Peyer's patch (tissue), 4 donors: ENCODE measurements around the gene GSTP1.
"Not testable (repeated sequence)": the region's sequence is repeated elsewhere in the genome, so short reads cannot be mapped to it uniquely, and the experiment has no call there.

Experiments
- CTCF ChIP-seq, 6 experiments: fragments of 450-650 bp in 4 of 6; fragments of 200-600 bp in 2 of 6; sonication (generic) in 1 of 6; IDR thresholded peaks; one replicate each; pipeline ENCODE4 v1.5.1; 2017 to 2019; ENCODE audit warnings: antibody characterized with exemption in 6 of 6, mild to moderate bottlenecking in 3 of 6, moderate library complexity in 1 of 6
- POLR2A ChIP-seq, 2 donors: fragments of 450-650 bp; IDR thresholded peaks; one replicate each; pipeline ENCODE4 v1.5.1; 2017; ENCODE audit warnings: antibody characterized with exemption in 2 of 2, mild to moderate bottlenecking in 2 of 2, moderate library complexity in 2 of 2

GRCh38 chr11:67622905-67623304, 39.3 kb downstream of the GSTP1 start:
- not testable (repeated sequence) for TF ChIP-seq POLR2A, CTCF (IDR thresholded peaks at IDR 0.05)
